ENCODE data around the gene IQSEC1.

IQSEC1 gene

DNA sequence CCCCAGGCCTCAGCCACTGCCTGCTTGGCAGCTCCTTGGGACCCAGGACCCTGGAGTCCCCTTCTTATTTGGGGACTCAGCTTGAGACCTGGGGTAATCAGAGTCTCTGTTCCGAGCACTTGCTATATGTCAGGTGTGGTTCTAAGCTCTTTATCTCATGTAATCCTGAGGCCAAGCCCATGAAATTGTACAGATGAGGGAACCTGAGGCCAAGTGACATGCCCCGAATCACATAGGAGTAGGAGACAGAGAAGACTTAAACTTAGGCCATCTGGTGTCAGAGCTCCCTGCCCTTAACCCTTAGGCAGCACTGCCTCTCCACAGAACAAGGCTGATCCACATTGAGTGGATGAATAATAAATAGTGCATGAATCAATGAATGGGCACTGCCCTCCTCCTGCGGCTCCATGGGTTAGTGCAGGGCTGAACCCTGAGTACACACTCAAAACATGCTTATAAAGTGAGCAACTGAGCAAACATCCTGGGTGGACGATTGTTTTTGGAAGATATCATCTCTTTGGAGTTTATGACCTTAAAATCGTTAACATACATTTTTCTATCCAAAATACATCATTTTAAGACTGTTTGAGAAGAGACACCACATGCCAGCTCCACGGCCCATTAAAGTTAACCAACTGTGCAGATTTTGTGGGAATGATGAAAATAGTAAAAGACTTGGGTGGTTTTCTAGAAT lies 33.2 kb upstream of the IQSEC1 start:
- DNase-seq, result peak; percentile 4

DNA sequence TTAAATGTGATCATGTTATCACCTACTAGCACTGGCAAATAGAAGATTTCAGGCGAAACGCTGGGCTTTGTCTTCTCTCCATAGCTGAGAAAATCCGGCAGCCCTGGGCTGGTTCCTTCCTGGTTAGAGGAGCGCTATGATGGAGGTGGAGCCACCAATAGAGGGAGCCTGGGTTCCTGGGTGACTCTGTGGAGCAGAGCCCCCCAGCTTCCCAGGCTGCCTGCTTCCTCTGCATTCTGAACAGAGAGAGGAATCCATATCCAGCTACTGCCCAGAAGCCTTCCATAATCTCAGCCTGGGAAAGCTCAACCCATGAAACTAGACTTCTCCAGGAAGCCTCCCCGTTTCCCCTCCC lies 32.6 kb upstream of the IQSEC1 start:
- peak; percentile 5 for DNase-seq

- DNase-seq, result peak; percentile 3
Observed at GRCh38 chr3:13105181-13105895, 32.1 kb upstream of the IQSEC1 start.

- DNase-seq, result no peak
Observed at GRCh38 chr3:13104511-13104910, 31.3 kb upstream of the IQSEC1 start.

DNA sequence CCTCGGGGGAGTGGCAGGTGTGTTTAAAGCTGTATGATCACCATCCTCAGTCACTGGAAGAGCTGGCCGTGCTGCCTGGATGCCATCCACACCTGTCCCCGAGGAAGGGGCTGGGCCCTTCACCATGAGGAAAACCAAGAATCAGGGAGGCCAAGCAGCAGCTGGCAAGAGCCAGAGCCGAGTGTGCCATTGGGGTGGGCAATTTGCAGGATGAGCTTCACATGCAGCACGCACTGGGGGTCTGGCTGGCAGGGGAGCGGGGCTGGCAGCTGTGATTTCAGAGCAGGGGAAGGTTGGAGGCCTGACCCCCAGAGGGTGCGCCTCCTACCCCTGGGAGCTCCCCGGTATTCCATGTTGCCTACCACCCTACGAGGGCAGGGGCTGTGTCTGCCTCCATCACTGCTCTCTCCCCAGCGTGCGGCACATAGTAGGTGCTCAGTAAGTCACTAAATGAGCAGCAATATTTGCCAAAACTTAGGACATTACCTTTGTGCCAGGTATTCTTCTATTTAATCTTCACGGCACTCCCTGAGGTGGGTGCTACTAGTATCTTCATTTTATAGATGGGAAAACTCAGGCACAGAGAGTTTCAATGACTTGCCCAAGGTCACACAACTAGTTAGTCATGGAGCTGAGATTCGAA lies 30.3 kb upstream of the IQSEC1 start:
- DNase-seq, result no peak

DNA sequence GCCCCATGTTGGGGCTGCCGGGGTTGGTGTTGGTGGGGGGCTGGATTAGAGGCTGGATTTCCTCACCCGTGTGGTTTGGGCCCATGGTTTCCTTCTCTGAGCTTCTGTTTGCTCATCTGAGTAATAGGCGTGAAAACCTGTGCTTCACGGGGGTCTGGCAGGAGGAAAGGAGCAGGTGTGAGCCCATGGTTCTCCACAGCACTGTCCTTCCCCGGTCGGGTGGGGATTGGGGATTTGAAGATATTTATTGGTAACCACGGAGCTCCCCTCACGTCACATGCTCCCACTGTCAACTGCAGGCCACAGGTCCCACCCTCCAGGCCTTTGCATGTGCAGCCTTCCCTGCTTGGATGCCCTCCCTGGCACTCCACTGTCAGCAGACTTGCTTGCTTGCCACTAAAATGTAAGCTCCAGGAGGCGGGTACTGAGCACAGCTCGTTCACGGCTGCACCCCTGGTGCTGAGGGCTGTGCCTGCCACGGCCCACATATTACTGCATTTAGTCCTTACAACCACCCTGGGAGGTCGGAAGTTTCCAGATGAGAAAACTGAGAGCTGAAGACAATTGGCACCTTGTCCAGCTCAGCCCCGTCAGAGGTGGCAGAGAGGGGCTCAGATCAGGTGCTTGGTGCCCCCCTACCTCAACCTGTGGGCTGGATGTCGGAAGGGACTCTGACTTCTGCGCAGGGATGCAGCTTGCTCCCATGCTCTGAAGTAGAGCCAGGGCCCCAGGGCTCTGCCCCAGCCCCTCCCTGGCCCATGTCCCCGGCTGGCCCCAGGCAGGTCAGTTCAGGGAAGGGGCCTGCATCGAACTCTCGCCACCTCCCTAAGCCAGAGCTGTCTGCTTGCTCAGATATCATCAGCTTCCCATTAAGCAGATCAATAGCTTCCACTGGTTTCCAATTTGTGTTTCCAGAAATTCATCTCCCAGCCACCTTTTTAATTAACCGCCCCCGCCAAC lies 29.4 kb upstream of the IQSEC1 start:
- no peak for DNase-seq

GRCh38 chr3:13099707-13100106 lies 26.5 kb upstream of the IQSEC1 start:
- DNase-seq, result no peak

- no peak for DNase-seq
Observed at GRCh38 chr3:13098192-13098988, 25.2 kb upstream of the IQSEC1 start.

- no peak for DNase-seq
Observed at GRCh38 chr3:13096356-13096755, 23.1 kb upstream of the IQSEC1 start.

- DNase-seq, result no peak
Observed at GRCh38 chr3:13095408-13095937, 22.2 kb upstream of the IQSEC1 start.

GRCh38 chr3:13093687-13094086 lies 20.5 kb upstream of the IQSEC1 start:
- DNase-seq, result no peak

DNA sequence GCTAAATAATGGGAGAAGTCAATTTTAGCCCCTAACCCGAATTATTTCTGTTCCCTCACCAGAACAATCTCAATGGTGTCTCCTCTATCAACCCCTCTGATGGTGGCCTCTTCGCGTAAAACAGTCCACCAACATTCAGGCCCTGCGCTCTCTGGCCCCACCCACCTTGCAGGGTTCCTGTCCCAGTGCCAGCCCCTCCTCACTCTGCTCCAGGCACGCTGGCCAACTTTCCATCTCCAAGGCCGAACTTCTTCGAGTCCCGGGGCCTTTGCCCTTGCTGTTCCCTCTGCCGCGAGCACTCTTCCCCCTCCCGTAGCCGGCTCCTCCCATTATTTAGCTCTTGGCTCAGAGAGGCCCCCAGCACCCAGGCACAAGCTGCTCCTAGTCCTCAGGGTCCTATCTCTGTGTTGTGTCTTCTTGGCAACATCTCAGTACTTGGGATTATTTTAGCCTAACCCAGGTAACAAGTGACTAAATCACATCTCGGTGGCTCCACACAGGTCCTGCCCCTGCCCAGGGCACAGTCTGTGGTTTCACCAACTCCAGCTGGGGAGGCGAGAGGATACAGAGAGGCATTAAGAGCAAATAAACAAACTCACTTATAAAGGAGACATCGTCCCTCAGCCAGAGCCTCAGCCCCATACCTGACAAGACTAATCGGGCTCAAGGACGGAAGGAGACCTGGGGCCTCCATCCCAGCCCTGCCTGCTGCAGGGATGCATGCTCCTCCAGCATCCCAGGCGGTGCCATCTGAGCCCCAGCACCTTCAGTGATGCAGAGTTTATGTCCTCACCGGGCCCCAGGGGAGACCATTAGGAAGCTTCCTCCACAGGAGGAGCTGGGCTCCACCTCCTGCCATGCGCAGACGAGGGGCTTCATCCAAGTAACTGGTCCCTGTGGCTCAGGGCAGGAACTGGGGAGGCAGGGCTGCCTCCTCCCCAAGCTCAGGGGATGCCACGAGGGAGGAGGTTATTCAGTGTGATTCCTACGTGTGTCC lies 19.7 kb upstream of the IQSEC1 start:
- DNase-seq, result no peak

DNA sequence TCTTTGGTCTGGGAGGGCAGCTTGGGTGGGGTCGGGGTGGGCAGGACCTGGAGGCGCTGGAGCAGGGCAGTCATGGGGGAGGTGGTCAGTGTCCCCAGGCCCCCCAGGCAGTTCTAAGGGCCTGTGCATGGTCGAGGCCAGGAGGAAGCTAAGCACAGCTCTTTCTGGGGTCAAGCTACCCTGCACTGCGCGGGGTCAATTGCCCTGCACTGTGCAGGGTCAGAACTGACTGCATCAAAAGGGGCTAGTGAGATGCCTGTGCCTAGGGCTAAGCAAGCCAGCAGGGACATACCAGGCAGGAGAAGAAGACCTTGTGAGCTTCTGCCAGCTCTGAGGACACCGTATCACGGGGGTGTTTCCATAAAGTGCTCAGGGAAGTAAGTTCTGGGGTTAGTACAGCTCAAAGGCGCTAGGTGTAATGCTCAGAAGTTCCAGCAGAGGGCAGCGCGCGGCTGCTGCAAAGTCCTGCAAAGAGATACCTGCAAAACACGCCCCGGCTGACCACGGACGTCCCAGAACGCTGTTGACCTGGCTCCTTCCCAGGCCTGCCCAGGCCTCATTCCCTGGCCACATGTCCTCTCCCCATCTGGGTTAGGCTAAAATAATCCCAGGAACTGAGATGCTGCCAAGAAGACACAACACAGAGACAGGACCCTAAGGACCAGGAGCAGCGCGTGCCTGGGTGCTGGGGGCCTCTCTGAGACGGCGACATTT lies 18.8 kb upstream of the IQSEC1 start:
- peak; percentile 84 for DNase-seq

- DNase-seq, result no peak
Observed at GRCh38 chr3:13088028-13089006, 15.1 kb upstream of the IQSEC1 start.

DNA sequence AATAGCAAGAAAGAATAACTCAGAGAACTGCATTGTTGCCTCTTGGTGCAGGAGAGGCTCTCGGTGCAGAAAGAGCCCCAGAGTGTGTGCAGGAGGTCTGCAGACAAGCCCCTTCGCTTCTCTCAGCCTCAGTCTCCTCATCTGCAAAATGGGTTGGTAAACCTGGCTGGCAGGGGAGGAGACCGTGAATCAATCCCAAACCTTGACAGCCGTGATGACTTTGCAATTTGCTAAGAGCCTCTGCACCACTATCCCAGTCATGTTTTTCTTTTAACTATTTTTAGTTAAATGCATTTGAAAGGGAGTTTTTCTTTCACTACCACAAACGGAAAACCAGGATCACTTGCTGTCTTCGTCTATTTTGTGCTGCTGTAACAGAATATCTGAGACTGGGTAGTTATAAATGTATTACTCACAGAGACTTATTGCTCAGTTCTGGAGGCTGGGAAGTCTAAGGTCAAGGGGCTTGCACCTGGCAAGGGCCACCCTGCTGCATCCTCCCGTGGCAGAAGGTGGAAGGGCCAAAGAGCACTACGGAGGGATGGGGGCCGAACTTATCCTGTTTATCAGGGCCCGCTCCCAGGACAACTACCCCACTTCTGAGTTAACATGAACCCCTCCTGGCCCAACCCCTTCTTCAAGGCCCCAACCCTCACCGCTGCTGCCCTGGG lies 14.2 kb upstream of the IQSEC1 start:
- no peak for DNase-seq

DNA sequence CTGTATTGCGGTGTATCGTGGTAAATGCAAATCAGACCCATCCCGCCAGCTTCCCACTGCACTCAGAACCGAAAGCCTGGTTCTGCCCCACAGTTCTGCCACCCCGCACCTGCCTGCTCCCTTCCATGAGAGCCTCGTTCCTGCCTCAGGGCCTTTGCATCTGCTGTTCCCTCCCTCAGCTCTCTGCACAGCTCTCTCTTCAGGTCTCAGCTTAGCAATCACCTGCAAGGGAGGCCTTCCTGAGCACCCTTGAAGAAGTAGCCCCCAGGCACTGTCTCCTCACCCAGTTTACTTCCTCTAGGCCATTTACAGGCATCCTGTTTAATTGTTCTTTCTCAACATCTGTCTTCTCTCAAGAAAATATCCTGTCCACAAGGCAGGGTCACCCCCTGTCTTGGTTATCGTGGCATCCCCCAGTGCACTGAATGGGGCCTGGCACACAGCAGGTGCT lies 13.3 kb upstream of the IQSEC1 start:
- DNase-seq, result no peak

DNA sequence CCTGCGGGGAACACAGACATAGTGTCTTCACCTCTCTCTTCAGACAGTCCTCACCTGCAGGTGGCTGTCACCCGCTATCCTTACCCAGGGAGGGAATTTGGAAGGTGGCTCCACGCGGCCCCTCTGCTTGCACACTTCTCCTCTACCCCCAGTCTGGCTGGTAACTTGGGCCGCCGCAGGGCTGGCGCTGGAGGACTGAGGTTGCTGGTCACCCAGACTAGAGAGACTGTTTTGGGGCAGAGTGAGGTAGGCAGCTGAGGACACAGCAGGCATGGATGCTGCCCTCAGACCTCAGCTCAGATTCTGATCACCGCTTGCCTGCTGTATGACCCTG lies 12.6 kb upstream of the IQSEC1 start:
- no peak for DNase-seq
